Cerebellar nuclear complex (tissue), 1 donor: Measurements from ENCODE around the gene TEKT2.
A peak's percentile ranks its signal among the peaks of the same experiment; 100 is the strongest.

ENCODE experiments used
- DNase-seq, 2 experiments: peaks; one replicate each; lab custom pipeline; 2025; lab: John Stamatoyannopoulos, UW

The TEKT2 gene

DNA sequence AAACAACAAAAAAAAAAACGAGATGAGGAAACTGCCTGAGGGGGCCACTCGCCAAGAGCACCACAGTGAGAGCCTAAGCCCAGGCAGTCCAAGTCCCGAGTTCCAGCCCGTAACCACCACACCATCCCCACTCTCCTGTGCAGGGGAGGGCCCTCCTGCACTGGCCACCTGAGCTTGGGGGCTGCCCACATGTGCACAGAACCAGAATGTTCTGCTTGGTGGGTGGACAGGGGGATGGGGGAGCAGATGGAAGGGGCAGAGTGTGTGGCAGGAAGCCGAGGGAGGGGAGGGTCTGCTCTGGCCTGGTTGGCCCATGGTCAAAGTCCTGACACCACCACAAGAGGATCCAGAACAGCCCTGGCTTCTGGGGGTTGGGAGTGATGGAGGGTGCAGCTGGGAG is 22.4 kb downstream of the TEKT2 start:
- no peak for DNase-seq

DNA sequence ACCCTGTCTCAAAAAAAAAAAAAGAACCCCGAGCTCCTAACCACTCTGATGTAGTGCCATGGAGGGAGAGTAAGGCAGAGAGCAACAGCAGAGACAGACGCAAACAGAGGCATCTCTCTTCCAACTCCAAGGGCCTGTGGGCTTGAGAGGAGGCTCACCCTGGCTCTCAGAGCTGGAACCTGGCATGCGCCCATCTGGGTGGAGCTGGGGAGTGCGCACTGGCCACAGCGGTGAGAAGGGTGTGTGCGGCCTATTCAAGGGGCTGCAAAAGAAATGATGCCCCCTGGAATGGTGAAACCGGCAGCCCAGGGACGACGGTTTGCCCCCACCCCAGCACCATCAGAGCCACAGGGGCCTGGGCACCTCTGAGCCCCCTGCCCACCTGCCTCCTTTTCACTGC is 23.5 kb downstream of the TEKT2 start:
- DNase-seq, result no peak

DNA sequence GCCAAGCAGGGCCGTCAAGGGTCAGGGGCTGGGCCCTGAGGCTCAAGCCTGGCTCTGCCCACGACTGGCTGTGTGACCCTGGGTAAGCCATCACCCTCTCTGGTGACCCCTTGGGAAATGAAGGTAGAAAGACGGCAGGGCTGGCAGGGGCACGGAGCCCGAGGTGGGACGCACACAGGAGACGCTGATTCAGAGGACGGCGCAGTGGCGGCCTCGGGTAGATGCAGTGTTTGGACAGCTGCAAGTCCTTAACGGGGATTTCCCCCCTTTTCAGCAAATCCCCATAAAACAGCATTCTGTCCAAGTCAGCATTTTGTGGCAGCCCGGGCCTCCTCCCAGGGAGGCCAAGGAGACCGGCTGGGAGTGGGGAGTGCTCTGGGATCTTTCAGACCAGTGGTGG is 24.4 kb downstream of the TEKT2 start:
- no peak for DNase-seq

DNA sequence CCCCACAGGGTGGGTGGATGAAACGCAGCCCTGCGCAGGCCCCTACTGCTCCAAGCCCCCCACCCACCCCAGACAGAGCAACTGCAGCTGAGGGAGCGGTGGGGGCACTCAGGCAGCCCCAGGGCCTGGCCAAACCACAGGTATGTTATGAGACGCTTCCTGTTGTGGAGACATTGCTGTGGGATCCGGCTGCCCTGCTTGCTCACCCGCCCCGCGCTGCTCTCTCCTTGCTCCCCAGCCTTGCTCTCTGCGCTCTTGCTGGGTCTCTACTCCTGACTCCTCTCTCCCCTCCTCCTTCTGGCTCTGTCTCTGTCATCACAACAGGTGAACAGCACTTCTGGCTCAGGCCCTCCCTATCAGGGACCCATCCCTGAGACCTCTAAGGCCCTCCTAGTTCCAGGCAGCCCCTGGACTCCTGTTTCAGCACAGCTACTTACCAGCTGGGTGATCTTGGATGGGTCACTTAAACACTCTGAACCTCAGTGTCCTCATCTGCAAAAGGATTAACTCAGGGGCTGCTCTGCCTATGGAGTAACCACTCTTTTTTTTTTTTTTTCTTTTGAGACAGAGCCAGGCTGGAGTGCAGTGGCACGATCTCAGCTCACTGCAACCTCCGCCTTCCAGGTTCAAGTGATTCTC is 25.3 kb downstream of the TEKT2 start:
- DNase-seq, result no peak

DNA sequence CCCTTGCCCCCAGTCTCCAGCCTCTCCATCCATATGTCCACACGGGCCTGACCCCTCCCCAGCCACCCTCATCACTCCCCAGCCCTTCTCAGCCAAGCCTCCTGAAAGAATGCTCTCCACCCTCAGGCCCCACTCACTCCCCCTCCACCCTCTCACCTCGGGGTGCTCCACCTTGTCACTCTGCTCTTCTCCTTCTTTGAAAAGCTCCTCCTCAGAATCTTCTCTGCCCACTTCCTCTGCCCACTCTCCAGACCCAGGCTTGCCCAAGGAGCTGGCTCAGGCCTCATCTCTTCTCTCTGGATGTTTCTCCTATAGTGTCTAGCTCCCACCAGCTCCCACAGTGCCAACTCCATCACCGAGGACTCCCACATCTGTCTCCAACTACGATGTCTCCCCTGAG is 27.3 kb downstream of the TEKT2 start:
- no peak for DNase-seq

DNA sequence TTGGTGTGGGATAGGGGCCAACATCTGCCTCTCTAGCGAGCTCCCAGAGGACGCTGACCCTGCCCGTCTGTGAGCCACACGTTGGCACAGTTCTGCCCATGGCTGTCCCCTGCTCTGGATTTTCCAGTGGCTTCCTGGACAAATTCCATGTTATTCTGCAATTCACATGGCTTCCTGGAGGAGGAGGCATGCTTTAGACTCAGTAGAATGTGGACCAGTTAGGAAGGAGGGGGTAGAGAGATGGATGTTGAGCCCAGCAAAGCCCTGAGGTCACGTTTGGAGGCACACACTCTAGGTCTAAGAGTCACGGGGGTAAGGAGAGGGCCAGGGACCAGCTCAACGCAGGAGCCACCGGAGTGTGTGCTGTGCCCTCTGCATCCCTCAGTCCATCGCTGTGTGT is 28.9 kb downstream of the TEKT2 start:
- DNase-seq, result no peak

DNA sequence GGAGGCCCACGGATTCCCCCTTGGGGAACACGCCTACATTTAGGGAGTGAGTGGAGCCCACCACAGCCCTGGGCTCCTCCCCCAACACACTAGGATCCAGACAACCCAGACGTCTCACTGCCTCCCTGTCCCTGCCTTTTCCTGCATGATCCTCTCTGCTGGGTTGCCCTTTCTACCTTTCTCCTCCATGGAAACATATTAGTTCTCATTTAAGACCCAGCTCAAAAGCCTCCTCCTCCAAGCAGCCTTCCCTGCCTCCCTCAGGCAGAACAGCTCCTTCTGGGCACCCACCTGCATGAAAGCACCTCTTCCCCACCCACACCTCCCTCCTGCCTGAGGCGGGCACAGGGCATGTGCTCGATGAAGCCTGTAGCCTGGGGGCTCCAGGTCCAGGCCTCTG is 30.5 kb downstream of the TEKT2 start:
- DNase-seq, result no peak

DNA sequence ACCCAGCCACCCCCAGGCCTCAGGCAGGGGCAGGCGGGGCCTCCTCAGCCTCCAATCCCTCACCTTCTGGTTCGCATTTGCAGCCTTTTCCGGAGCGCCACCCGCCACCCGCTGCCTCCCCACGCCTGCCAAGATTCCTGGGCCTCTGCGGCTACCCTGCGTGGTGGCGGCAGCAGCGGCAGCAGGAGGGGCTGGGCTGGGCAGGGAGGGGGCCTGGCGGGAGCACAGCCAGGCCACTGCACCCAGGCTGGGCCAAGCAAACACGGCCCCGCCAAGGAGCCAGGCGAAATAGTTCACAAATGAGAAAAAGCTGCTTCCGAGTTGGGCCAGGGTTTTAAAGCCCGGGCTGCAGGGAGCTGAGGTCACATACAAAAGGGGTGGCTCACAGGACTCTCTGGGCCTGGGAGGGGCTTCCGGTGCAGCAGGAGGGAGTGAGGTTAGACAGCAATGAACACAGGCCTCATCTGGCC is 31.3 kb downstream of the TEKT2 start:
- peak; percentile 43 for DNase-seq

DNA sequence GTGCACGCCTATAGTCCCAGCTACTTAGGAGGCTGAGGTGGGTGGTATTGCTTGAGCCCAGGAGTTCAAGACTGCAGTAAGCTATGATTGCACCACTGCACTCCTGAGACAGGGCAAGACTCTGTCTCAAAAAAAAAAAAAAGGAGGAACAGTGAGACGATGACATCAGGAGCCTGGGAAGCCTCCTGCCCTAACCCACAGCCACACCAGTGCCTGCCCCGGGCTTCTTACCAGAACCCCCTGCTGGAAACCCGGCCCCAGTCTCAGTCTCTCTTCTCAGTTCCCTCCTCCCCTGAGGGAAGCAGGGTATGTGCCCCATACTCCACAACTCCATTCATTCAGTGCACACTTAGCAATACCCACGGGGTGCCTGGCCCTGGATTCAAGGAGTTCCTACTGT is 32.0 kb downstream of the TEKT2 start:
- DNase-seq, result no peak

DNA sequence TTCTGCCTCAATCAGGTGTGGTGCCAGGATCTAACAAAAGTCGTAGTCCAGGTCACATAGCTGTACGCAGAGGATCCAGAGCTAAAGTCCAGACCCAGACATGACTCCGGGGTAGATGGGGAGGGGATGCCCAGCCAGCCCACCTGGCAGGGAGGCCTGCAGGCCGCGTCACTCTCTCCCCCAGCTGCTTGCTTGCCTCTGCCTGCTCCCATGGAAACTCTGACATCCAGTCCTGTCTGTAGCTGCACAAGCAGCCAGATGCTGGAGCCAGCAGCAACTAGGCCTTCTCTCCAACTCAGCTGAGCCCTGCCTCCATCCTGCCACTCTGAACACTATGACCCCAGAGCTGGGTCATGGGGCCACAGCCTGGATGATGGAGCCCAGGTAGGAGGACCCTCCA is 33.0 kb downstream of the TEKT2 start:
- no peak for DNase-seq

DNA sequence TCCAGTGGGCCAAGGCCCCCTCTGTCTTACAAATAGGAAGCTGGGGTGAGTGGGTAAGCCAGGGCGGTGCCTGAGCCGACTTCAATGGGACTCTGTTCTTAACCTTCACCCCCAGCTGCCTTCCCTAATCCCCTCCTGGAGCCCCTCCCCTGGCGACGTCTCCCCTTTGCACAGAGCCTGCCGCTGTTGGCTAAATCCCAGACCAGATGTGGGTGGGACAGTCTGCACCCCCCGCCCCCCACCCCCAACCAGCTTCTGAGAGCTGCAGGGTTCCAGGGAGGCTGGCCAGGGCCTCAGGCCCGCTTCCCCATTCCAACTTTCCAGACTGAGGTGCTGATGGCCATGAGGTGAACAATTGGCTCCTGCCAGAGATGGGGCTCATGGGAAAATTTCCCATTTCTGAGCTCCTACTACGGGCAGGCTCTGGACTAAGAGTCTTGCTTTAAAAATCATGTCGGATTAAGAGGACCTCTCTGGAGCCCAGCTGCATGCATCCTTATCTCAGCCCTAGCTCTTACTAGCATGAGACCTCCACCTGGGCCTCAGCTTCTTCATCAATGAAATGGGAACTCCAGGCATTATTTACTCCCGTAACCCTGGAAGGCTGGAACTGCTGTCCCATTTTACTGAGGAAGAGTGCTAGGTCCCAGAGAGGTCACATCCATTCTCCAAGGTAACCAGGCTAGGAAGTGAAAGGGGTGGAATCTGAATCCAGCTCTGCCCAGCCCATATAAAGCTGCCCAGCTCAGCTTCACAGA is 34.7 kb downstream of the TEKT2 start:
- no peak for DNase-seq

DNA sequence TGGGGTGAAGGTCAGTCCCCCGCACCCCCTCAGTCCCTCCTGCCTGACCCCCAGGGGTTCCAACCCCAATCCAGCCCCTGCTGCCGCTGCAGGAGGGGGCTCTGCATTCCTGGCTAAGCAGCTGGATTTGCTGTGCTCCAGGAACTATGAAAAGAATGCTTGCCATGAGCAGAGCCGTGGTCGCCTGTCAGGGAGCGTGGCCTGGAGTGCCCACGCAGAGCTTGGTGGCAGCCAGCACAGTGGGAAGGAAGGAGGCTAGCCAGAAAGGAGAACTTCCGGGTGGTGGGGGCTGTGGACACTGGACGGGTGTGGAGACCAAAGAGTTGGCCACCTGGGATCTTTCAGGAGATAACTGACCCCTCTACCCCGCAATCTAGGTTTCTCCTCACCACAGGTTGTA is 35.6 kb downstream of the TEKT2 start:
- DNase-seq, result no peak

DNA sequence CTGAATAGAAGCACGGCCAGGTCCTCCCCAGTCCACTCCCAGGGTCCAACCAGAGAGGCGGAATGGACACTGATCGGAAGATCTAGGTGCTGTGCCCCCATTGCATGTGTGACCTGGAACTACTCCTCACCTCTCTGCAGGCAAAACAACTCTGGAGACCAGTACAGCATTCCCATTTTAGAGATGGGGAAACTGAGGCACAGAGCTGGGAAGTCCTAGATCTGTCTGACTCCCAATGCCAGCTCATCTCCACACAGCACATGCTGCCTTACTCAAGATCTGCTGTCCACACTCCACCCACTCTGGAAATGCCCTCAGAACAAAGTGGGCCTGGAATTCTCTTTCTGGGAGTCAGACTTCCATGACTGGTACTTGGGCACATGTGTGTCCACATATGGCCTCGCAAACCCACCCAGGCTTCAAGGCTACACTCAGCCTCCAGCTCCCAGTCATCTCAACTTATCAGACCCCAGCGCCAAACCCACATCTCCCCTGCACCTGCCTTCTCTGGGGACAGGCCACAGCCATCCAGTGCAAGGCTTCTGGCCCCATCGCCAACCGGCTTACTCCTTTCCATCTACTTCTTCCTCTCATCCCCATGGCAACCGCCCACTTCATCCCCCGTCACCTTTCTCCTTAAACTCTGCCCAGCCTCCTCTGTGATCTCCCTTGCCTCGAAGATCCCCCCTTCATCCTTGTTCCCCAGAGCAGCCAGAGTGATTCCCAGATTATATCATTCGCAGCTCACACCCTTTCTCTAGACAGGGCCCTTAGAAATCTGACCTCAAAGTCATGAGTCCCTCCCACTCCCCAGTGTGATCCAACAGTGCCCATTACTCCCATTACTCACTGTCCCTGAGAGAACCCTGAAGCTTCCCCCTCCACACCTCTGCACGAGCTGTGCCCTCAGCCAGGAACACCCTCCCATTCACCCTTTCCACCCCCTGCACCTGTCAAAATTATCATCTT is 38.5 kb downstream of the TEKT2 start:
- no peak for DNase-seq

DNA sequence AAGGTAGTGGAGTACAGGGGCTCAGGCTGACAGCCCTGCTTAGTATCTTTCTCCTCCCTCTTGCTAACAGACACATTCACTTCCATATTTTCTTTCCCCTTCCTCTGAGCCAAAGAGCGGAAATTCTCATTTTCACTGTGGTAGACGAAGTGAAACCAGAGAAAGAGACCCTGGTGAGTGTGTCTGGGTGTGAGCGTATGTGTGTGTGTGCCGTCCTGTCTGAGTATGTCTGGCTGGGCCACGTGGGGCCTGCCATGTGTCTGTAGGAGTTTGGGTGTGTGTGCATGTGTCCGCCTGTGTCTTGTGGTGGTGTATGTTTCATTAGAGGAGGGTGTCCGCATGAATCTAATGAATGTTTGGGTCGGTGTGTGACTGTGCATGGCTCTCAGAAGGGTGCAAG is 39.5 kb downstream of the TEKT2 start:
- DNase-seq, result no peak

DNA sequence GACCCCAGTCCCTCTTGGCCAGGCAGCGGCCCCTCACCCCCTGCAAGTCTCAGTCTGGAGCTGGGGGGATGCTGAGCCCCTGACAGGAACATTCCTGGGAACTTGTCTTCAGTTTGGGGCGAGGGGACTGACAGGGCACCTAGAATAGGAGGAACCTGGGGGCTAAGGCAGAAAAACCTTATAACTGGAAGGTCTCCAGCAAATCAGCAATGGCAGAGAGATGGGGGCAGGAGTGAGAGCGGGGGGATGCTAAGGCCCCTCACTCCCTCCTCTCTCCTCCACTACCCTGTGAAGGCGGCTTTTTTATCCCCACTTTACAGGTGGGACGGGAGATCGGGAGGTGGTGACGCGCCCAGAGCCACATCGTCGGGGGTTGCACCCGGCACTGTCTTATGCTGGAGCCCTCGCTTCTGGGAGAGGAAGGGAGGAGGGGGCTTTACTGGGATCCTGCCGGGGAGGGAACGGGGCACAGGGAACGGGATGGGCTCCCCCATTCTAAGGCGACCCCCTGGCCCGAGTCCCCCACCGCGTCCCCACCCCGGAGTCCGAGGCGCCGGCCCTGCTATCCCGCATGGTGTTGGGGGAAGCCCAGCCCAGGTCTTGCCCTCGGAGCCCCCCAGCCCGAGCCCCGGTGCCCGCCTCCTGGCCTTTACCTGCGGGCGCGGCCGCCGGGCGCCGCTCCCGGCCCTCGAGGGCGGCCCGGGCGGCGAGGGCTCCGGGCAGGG is 40.7 kb downstream of the TEKT2 start:
- no peak for DNase-seq

DNA sequence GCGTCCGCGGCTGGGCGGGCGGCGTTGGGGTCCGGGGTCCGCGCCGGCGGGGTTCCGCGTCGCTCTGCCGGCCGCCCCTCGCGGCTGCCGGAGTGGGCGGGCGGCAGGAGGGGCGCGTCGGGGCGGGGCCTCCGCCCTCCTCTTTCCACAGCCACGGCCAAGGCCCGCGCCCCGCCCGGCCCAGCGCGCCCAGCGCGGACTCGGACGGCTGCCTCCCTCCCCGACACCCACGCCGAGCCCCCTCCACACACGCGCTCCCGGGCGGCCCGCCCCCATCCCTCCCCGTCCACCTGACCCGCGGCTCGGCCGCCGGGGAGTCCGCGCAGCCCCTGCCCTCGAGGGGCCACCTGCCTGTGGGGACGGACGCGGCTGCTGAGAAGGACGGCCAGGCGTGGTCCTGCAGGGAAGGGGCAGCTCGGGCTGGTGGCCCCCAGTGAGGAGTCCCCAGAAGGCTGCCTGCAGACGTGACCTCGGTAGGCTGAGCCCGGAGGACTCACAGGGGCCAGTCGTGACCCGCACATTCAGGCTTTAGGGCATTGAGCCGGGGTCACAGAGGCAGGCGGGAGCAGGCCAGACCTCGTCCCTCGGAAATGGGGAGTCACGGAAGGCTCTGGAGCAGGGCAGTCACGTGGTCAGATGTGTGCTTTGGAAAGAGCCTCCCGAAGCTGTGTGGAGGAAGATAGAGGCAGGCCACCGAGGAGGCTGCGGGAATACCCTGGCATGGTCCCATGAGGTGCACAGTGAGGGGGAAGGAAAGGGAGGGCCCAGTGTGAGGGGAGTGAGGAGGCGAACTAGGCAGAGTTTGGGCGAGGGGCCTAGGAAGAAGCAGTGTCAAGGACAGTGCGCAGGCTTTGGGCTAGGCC is 41.5 kb downstream of the TEKT2 start, which contains the start of gene COL8A2:
TSS of gene COL8A2 (minus strand) at position 94 of the 863 bp plus-strand sequence. CDS start 24,980 bp downstream, outside the sequence.
- no peak for DNase-seq

DNA sequence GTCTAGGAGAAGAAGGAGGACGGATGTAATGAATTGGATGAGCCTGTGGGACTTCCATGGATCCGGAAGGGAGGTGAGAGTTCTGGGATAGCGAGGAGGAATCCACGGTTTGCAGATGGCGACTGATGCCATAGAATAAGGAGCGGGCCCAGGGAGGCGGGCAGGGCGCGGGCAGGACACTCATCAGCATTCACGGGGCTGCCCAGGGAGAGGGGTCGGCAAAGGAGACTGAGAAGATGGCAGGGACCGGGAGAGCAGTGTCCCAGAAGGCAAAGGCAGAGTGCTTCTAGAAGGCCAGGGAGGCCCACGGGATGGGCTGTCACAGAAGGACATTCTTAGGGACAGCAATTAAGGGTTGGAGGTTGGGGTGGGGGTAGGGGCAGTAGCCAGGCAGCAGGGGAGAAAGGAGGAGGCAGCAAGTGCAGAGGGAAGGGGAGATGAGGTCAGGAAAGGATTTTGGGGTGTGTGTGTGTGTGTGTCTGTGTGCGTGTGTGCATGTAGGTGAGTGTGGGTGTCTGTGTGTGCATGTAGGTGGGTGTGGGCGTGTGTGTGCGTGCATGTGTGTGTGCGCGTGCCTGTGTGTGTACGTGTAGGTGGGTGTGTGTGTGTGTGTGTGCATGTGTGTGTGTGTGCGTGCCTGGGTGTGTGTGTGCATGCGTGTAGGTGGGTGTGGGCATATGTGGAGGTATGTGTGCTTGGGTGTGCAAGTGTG is 42.3 kb downstream of the TEKT2 start:
- no peak for DNase-seq

DNA sequence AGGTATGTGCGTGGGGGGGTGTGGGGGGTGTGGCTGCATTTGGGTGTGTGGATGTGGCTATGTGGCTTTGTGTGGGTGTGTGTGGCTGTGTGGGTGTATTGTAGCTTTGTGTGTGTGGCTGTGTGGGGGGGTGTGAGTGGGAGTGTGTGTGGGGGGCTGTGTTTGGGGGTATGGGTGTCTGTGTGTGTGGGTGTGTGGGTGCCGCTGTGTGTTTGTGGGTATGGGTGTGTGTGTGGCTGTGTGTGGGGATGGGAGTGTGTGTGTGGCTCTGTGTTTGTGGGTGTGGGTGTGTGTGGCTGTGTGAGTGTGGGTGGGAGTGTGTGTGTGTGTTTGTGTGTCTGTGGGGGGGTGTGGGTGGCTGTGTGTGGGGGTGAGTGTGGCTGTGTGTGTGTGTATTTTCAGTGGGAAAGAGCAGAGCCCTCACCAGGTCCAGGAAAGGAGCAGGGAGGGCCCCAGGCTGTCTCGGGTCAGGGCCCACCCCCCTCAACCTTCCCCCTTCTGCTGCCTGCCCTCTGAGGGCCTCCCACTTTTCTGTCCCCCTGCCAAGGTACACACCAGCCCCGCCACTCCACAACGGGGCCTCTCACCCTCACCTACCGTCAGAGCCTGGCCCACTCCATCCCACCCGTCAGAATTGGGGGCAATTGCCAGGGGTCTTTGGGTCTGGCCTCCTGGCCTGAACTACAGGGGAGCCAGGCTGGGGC is 43.1 kb downstream of the TEKT2 start:
- DNase-seq, result no peak

DNA sequence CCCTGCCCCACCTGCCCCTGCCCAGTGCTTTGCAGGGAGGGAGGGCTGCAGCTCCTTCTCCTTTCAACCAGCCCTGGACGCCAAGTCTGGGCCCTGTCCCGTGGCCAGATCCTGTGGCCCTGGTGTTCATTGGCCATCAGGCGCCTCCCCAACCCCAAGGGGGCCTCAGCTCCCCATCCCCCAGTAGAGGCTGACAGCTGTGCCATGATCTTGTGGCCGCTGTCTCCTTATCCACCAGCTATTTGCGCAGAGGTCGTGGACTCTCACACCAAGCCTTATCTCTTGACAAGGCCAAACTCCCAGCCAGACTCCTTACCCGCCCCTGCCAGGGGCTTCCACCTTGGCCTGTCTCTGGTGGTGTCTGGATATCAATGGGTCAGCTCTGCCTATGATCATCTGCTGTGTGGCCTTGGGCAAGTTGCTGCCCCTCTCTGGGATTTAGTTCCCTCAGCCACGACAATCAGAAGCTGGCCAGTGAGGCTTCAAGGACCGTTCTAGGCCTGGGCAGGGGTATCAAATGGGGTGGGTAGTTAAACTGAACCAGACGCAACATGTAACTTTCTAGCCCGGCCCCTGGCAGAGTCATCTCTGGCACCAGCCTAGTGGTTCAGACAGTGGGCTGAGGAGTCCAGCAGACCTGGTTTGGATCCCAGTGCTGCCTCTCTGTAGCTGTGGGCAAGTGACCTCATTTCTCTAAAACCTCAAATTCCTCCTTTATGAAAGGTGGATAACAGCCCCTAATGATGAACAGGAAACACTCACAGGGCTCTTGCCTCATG is 44.4 kb downstream of the TEKT2 start:
- DNase-seq, result no peak
